ENCODE results near the gene VPS26C. TPM values are rescaled to one million over a fixed set of nuclear protein-coding genes. Genes with fewer than 3 reads are reported as not detected.

The VPS26C gene
- total and polyA plus RNA-seq, 10 of the 15 experiments (the other 5 are each of a cell fraction or from before 2014, with no cell fraction given), result 32.5 to 65.1 (median 48.0) TPM

GRCh38 chr21:37270576-37271365, 3.6 kb upstream of the VPS26C start:
- ATAC-seq (no peak), DNase-seq (ENCODE audit: low read depth, low spot score) (no peak), FAIRE-seq (no peak)
- Histone ChIP-seq H3K27ac (ENCODE audit: control insufficient read depth, insufficient read depth) (no peak overlapping the region), H3K79me2 (ENCODE audit: control insufficient read depth, insufficient read depth, low read length) (peaks cover 12% of the 10 kb centered on the region), H3K9ac (ENCODE audit: control insufficient read depth, insufficient read depth, low read length) (no peak overlapping the region), H2AFZ (ENCODE audit: control insufficient read depth, low read depth, low read length) (no peak overlapping the region), H4K20me1 (ENCODE audit: control insufficient read depth, insufficient read depth) (no peaks in the 10 kb centered on the region), H3K27me3 (replicated peaks in 1 of 2; ENCODE audit: control insufficient read depth in 2 of 2, insufficient read depth in 2 of 2, low read length in 1 of 2) (no peaks in the 10 kb centered on the region), H3K9me3 (replicated peaks; ENCODE audit: control insufficient read depth, insufficient read depth, low read length) (no peaks in the 10 kb centered on the region), H3K36me3 (ENCODE audit: control insufficient read depth in 2 of 2, insufficient read depth in 2 of 2, low read length in 1 of 2) (no peaks in the 10 kb centered on the region), H3K4me1 (ENCODE audit: control insufficient read depth, insufficient read depth, low read length) (no peaks in the 10 kb centered on the region; the same call in 1 of the 2 replicates), H3K4me2 (ENCODE audit: control insufficient read depth, insufficient read depth) (no peak overlapping the region), H3K4me3 (no peak overlapping the region)
- TF ChIP-seq HDAC2 (IDR thresholded peaks at IDR 0.05), result no peak
- TF ChIP-seq NBN (IDR thresholded peaks at IDR 0.05), result no peak
- TF ChIP-seq NR2C2 (IDR thresholded peaks at IDR 0.05; ENCODE audit: borderline replicate concordance, control insufficient read depth, insufficient read length, low read depth), result no peak
- no peak for TF ChIP-seq DPF2 (IDR thresholded peaks at IDR 0.05)
- no peak for TF ChIP-seq NFYB (IDR thresholded peaks at IDR 0.05; ENCODE audit: insufficient read depth, low read depth, low read length)
- TF ChIP-seq KAT2A (conservative IDR thresholded peaks at IDR 0.05; ENCODE audit: control insufficient read depth, low read depth, low read length), result no peak
- TF ChIP-seq IRF5 (IDR thresholded peaks at IDR 0.05; ENCODE audit: borderline replicate concordance), result no peak
- TF ChIP-seq JUND (IDR thresholded peaks at IDR 0.05; ENCODE audit: low read depth, low read length), result no peak
- TF ChIP-seq NR2C1 (IDR thresholded peaks at IDR 0.05), result no peak
- TF ChIP-seq SREBF2 (IDR thresholded peaks at IDR 0.05; ENCODE audit: low read length), result no peak
- no peak for TF ChIP-seq RAD51 (IDR thresholded peaks at IDR 0.05)
- no peak for TF ChIP-seq POLR2AphosphoS2 (IDR thresholded peaks at IDR 0.05; ENCODE audit: low read depth, low read length)
- no peak for TF ChIP-seq STAT1 (conservative IDR thresholded peaks at IDR 0.05)
- TF ChIP-seq CUX1 (IDR thresholded peaks at IDR 0.05; ENCODE audit: insufficient replicate concordance, low read depth, low read length), result no peak
- ChIA-PET POLR2A (no interaction called here), CTCF (no interaction called here), SMC1A (ENCODE audit: uncharacterized antibody, unreplicated experiment) (interaction anchor here (1.0 kb wide), 1 partner anchor 16 kb away, joined by 3 read pairs; no protein-coding TSS in a partner anchor), RAD21 (ENCODE audit: unreplicated experiment) (no interaction called here)
- no TSS peak for BruUV-seq (replicated peaks)
- 89% methylated on average over 8 of the region's 8 CpGs for WGBS (ENCODE audit: insufficient coverage, insufficient replicate concordance, low lambda C conversion rate, missing lambda C conversion rate)
- in situ Hi-C loops (cut with MboI), result no loop called here
- intact Hi-C loops (cut with micrococcal nuclease; ENCODE audit: unreplicated experiment), result no loop called here
